ENCODE data around the gene APOE. TPM values are rescaled to one million over a fixed set of nuclear protein-coding genes. Genes with fewer than 3 reads are reported as not detected.

Gene APOE
- total and polyA plus RNA-seq, 9 of the 15 experiments (the other 6 are each of a cell fraction or from before 2014, with no cell fraction given), result 0.14 to 180 (median 58.1) TPM; not detected in 1

- TF ChIP-seq MGA (IDR thresholded peaks at IDR 0.05), result no peak
- TF ChIP-seq, protein P1, sequence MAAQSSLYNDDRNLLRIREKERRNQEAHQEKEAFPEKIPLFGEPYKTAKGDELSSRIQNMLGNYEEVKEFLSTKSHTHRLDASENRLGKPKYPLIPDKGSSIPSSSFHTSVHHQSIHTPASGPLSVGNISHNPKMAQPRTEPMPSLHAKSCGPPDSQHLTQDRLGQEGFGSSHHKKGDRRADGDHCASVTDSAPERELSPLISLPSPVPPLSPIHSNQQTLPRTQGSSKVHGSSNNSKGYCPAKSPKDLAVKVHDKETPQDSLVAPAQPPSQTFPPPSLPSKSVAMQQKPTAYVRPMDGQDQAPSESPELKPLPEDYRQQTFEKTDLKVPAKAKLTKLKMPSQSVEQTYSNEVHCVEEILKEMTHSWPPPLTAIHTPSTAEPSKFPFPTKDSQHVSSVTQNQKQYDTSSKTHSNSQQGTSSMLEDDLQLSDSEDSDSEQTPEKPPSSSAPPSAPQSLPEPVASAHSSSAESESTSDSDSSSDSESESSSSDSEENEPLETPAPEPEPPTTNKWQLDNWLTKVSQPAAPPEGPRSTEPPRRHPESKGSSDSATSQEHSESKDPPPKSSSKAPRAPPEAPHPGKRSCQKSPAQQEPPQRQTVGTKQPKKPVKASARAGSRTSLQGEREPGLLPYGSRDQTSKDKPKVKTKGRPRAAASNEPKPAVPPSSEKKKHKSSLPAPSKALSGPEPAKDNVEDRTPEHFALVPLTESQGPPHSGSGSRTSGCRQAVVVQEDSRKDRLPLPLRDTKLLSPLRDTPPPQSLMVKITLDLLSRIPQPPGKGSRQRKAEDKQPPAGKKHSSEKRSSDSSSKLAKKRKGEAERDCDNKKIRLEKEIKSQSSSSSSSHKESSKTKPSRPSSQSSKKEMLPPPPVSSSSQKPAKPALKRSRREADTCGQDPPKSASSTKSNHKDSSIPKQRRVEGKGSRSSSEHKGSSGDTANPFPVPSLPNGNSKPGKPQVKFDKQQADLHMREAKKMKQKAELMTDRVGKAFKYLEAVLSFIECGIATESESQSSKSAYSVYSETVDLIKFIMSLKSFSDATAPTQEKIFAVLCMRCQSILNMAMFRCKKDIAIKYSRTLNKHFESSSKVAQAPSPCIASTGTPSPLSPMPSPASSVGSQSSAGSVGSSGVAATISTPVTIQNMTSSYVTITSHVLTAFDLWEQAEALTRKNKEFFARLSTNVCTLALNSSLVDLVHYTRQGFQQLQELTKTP (IDR thresholded peaks at IDR 0.05; ENCODE audit: low read depth in 1 of 2, partially characterized antibody in 2 of 2), result no peak
- TF ChIP-seq L3MBTL2 (IDR thresholded peaks at IDR 0.05), result no peak
- TF ChIP-seq ZC3H8 (IDR thresholded peaks at IDR 0.05), result no peak
- TF ChIP-seq RB1 (IDR thresholded peaks at IDR 0.05; ENCODE audit: low read depth), result 0 out of 2 replicates have a peak, but pooled peaks have one; percentile 37
- TF ChIP-seq TOE1 (IDR thresholded peaks at IDR 0.05; ENCODE audit: borderline replicate concordance), result 0 out of 2 replicates have a peak, but pooled peaks have one; percentile 37
- TF ChIP-seq TOE1 (CRISPR knock-in tag; IDR thresholded peaks at IDR 0.05; ENCODE audit: borderline replicate concordance, low read depth), result no peak
- TF ChIP-seq SIRT6 (IDR thresholded peaks at IDR 0.05; ENCODE audit: low read depth, low read length), result no peak
- TF ChIP-seq NCOA2 (IDR thresholded peaks at IDR 0.05; ENCODE audit: partially characterized antibody in 2 of 2), result no peak
- 0 out of 4 replicates have a peak, but pooled peaks of 1 of the 2 experiments have one; percentile 28 for TF ChIP-seq SIN3A (IDR thresholded peaks at IDR 0.05; ENCODE audit: borderline replicate concordance in 2 of 2, control insufficient read depth in 1 of 2, low read depth in 2 of 2, low read length in 2 of 2)
- 0 out of 2 replicates have a peak, but pooled peaks have one; percentile 24 for TF ChIP-seq ATF7 (IDR thresholded peaks at IDR 0.05)
Observed at GRCh38 chr19:44905437-44906160, at the start of gene APOE (continued).
